ENCODE results near the gene RNMT.

DNA sequence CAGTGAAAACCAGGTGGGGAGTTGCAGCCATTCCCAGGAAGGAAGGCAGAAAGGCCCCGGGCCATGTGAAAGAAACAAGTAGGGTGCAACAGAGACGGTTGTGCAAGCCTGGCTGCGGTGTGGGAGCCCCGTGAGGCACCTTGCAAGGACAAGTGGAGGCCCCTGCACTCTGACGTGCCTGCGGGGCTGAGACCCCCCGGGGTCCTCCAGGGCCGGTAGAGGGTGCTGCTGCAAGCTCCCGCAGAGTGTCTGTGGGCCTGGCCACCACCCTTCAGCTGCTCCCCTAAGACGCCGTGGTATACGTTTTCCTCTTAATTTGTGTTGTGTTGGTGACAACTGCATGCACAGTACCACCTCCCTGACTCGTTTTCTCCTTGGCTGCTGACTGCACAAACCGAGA, 70.0 kb downstream of the RNMT start:
- TF ChIP-seq, protein P1, sequence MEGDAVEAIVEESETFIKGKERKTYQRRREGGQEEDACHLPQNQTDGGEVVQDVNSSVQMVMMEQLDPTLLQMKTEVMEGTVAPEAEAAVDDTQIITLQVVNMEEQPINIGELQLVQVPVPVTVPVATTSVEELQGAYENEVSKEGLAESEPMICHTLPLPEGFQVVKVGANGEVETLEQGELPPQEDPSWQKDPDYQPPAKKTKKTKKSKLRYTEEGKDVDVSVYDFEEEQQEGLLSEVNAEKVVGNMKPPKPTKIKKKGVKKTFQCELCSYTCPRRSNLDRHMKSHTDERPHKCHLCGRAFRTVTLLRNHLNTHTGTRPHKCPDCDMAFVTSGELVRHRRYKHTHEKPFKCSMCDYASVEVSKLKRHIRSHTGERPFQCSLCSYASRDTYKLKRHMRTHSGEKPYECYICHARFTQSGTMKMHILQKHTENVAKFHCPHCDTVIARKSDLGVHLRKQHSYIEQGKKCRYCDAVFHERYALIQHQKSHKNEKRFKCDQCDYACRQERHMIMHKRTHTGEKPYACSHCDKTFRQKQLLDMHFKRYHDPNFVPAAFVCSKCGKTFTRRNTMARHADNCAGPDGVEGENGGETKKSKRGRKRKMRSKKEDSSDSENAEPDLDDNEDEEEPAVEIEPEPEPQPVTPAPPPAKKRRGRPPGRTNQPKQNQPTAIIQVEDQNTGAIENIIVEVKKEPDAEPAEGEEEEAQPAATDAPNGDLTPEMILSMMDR (IDR thresholded peaks at IDR 0.05; ENCODE audit: low read depth, low read length): no peak
- no peak for TF ChIP-seq EZH2phosphoT487 (IDR thresholded peaks at IDR 0.05; ENCODE audit: low read depth)
